Erythroblast (primary cell): ENCODE results near the gene LRRN4.

ENCODE experiments used
- GATA1 ChIP-seq: IDR thresholded peaks from 2 replicates; pipeline ENCODE4 v1.6.1; 2011; ENCODE audit warnings: low read depth, mild to moderate bottlenecking, control low read depth, low read length, moderate library complexity
- POLR2A ChIP-seq: IDR thresholded peaks from 2 replicates; pipeline ENCODE4 v1.6.1; 2011; ENCODE audit warnings: mild to moderate bottlenecking, low read length

DNA sequence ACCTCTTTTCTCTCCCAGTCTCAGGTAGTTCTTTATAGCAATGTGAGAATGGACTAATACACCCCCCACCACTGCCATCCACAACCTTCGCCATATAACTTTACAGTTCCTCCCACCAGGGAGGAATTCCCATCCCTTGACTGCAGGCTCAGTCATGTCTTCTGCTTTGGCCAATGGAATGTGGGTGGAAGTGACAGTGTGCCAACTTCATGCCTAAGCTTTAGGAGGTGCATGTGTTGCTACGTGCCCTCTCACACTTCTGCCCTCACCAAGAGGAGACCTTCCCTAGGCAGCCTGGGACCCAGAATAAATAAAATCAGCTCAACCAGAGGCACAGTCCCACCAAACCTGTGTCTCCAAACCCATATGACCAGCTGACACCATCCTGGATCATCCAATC, 33.0 kb upstream of the LRRN4 start:
- TF ChIP-seq POLR2A, result no peak
- TF ChIP-seq GATA1, result no peak
